Activated naive CD8-positive, alpha-beta T cell treated with anti-CD3 and anti-CD28 coated beads, Interleukin-2, amount 10 ng/mL, durations not matched to agents 7 days and 5 days (primary cell): Measurements from ENCODE around the gene INHBE. TPM values are rescaled to one million over a fixed set of nuclear protein-coding genes. Genes with fewer than 3 reads are reported as not detected.
"Not testable (repeated sequence)": the region's sequence is repeated elsewhere in the genome, so short reads cannot be mapped to it uniquely, and the experiment has no call there.

ENCODE experiments used
- ATAC-seq: fragments of 150-1000 bp; cut with Tn5 transposase; one replicate; pipeline ENCODE4 v1.10.0; 2021; ENCODE audit warnings: low read depth, moderate library complexity
- POLR2A ChIA-PET: fragments of 350-600 bp; sonication (Branson Sonifier 250); formaldehyde crosslinking; loops from one replicate; lab custom pipeline; 2021; ENCODE audit warnings: antibody characterized with exemption; lab: Charles Lee
- DNase-seq: peaks from one replicate; pipeline ENCODE4 v3.0.0; 2021
- H3K27ac Mint-ChIP-seq: one replicate; pipeline ENCODE4 v1.8.0; 2022; ENCODE audit warnings: mild to moderate bottlenecking, mixed read lengths
- H3K27me3 Mint-ChIP-seq: one replicate; pipeline ENCODE4 v1.8.0; 2022; ENCODE audit warnings: mild to moderate bottlenecking, moderate library complexity, mixed read lengths
- H3K36me3 Mint-ChIP-seq: one replicate; pipeline ENCODE4 v1.8.0; 2021; ENCODE audit warnings: mild to moderate bottlenecking, mixed read lengths
- H3K4me1 Mint-ChIP-seq: one replicate; pipeline ENCODE4 v1.8.0; 2021; ENCODE audit warnings: mixed read lengths
- H3K4me3 Mint-ChIP-seq: one replicate; pipeline ENCODE4 v1.8.0; 2022; ENCODE audit warnings: mild to moderate bottlenecking, moderate library complexity, mixed read lengths
- H3K9me3 Mint-ChIP-seq: one replicate; pipeline ENCODE4 v1.8.0; 2021; ENCODE audit warnings: mixed read lengths
- total RNA-seq, 2 experiments: library from RNA; stranded (reverse); gene quantifications; one replicate each; pipeline ENCODE4 v1.2.3, GENCODE V29; 2021

INHBE gene, protein sequence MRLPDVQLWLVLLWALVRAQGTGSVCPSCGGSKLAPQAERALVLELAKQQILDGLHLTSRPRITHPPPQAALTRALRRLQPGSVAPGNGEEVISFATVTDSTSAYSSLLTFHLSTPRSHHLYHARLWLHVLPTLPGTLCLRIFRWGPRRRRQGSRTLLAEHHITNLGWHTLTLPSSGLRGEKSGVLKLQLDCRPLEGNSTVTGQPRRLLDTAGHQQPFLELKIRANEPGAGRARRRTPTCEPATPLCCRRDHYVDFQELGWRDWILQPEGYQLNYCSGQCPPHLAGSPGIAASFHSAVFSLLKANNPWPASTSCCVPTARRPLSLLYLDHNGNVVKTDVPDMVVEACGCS
- total RNA-seq, result not detected

DNA sequence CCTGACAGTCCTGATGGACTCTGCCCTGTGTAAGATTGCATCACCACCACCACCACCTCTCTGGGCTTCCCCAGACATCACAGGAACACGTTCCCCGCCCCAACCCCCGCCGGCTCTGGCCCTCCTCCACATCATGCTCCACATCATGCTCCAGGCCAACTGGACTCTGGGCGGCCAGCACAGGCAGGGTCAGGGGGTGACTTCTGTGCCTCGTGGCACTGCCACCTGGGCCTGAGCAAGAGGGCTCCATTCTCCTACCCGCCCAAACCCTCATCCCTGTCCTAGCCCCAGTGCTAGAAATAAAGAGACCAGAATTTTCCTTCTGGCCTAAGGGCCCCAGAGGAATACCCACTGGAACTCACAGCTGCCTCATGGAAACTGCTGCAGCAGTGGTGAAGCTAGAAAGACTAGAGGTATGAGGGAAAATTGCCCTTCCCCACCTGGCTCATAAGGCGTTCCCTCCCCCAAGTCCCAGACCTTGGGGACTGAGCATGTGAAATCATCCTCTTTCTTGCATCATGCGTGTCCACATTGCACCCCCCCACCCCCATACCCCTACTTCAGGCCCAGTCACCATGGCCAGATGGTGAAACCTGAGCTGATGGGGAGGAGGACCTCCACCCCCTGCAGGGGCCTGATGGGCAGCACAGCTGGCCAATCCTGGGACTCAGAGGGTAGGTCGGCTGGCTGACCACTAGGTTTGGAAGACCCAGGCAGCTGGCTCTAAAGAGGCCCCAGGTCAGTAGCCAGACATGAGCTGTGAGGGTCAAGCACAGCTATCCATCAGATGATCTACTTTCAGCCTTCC lies at the start of gene INHBE:
INHBE (plus strand) TSS at position 742 of the 808 bp plus-strand sequence. CDS start 230 bp downstream, outside the sequence.
- DNase-seq (no peak), ATAC-seq (no peak)
- Mint-ChIP-seq H3K4me1 (peaks cover 19% of the 10 kb centered on the region), H3K27ac (peak within 1 kb of the TSS; percentile 76), H3K36me3 (no peaks in the 10 kb centered on the region), H3K4me3 (peak within 1 kb of the TSS; percentile 79), H3K9me3 (no peaks in the 10 kb centered on the region), H3K27me3 (peaks cover 1% of the 10 kb centered on the region)
- POLR2A ChIA-PET, result interaction anchor here (1.1 kb wide), 1 partner anchor 65 kb away, joined by 3 read pairs; the partner anchor contains the start of gene DDIT3

DNA sequence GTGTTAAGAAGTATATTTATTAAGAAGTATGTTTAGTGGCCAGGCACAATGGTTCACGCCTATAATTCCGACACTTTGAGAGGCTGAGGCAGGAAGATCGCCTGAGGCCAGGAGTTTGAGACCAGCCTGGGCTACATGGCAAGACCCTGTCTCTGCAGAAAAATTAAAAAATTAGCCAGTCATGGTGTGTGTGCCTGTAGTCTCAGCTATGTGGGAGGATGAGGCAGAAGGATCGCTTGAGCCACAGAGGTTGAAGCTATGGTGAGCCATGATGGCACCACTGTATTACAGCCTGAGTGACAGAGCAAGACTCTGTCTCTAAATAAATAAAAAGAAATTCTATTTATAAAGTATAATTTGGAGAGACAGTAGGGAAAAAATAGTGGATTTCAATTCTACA lies 44.6 kb upstream of the INHBE start:
- H3K9me3 Mint-ChIP-seq, result no peaks in the 10 kb centered on the region
- peaks cover 6% of the 10 kb centered on the region for H3K4me1 Mint-ChIP-seq
- no peak for DNase-seq
- H3K27me3 Mint-ChIP-seq, result no peaks in the 10 kb centered on the region
- no peak for ATAC-seq
- no peak overlapping the region for H3K27ac Mint-ChIP-seq
- POLR2A ChIA-PET, result interaction anchor here (0.9 kb wide), 1 partner anchor 20 kb away, joined by 3 read pairs; no protein-coding TSS in a partner anchor
- peaks cover 9% of the 10 kb centered on the region for H3K36me3 Mint-ChIP-seq
- H3K4me3 Mint-ChIP-seq, result no peak overlapping the region

DNA sequence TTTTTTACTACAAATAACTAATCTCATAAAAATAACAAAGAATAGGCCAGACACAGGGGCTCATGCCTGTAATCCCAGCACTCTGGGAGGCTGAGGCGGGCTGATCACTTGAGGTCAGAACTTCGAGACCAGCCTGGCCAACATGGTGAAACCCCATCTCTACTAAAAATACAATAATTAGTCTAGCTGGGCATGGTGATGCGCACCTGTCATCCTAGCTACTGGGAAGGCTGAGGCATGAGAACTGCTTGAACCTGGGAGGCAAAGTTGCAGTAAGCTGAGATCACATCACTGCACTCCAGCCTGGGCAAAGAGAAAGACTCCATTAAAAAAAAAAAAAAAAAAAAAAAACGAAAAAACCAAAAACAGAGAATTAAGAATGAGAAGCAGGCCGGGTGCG lies 40.9 kb upstream of the INHBE start:
- DNase-seq, POLR2A ChIA-PET: not testable (repeated sequence)

DNA sequence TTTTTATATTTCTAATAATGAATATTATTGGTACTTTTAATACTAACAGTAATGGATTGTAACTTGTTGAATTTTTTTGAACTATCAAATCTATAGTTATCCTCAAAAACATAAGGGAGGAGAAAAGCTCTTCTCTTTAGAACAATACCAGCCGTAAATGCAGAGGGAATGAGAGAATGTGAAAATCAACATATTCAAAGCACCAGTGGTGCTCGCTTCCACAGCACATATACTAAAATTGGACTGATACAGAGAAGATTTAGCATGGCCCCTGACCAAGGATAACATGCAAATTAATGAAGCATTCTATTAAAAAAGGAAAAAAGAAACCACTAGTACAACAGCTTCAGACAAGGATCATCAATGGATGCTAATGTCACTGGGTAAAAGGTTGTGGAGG lies 40.0 kb upstream of the INHBE start:
- no peak for DNase-seq
- H3K4me3 Mint-ChIP-seq, result no peak overlapping the region
- H3K4me1 Mint-ChIP-seq, result peaks cover 13% of the 10 kb centered on the region
- POLR2A ChIA-PET, result no interaction called here
- no peaks in the 10 kb centered on the region for H3K27me3 Mint-ChIP-seq
- H3K36me3 Mint-ChIP-seq, result peaks cover 16% of the 10 kb centered on the region
- no peak overlapping the region for H3K27ac Mint-ChIP-seq
- ATAC-seq, result no peak
- no peaks in the 10 kb centered on the region for H3K9me3 Mint-ChIP-seq

More for the DNA sequence above, 40.9 kb upstream of the INHBE start:
- H3K27me3 Mint-ChIP-seq, H3K9me3 Mint-ChIP-seq, H3K4me3 Mint-ChIP-seq, H3K27ac Mint-ChIP-seq, ATAC-seq: not testable (repeated sequence)
- Mint-ChIP-seq H3K4me1 (peaks cover 11% of the 10 kb centered on the region), H3K36me3 (peaks cover 11% of the 10 kb centered on the region)

DNA sequence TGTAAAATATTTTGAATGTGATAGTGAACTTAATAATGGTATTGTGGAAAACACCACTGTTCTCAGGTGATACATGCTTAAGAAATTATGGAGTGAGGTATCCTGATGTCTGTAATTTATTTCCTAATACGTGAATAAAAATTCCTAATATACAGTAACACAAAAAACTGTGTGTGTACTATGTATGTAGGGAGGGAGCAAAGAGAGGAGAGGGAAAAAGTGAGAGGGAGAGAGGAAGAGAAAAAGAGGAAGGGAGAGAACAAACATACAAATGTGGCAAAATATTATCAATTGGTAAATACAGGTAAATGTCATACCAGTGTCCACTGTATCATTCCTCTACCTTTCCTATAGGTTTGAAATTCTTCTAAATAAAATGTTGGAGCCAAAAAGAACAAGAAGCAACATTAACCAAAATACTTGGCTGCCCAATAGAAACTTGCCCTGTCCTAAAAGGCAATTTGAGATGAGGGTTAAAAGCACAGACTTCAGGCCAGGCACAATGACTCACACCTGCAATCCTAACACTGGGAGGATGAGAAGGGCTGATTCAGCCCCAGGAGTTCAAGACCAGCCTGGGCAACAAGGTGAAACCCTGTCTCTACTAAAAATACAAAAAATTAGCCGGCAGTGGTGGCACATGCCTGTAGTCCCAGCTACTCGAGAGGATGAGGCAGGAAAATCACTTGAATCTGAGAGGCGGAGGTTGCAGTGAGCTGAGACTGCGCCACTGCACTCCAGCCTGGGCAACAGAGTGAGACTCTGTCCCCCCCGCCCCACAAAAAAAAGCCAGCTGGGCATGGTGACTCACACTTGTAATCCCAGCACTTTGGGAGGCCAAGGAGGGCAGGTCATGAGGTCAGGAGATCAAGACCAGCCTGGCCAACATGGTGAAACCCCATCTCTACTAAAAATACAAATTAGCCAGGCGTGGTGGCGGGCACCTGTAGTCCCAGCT lies 38.8 kb upstream of the INHBE start:
- no peak for ATAC-seq
- Mint-ChIP-seq H3K9me3 (no peaks in the 10 kb centered on the region), H3K27ac (no peak overlapping the region), H3K4me1 (peaks cover 11% of the 10 kb centered on the region), H3K27me3 (no peaks in the 10 kb centered on the region), H3K36me3 (peaks cover 17% of the 10 kb centered on the region), H3K4me3 (no peak overlapping the region)
- POLR2A ChIA-PET, result no interaction called here
- no peak for DNase-seq

DNA sequence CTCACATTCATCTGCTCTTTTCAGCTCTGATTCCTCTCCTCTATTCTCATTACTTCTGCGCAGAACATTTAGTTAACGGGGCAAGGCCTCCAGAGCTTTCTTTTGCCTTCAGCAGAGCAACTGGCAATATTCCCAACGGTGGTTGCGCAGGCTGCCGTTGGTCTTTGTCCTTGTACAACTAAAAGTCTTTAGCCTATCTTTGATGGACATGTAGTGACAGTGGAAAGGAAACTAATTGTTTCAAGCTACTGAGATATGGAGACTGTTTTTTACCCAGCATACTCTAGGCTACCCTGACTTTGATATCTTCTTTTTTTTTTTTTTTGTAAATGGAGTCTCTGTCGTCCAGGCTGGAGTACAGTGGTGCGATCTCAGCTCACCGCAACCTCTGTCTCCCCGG lies 36.9 kb upstream of the INHBE start:
- Mint-ChIP-seq H3K4me3 (no peak overlapping the region), H3K9me3 (no peaks in the 10 kb centered on the region), H3K27me3 (no peaks in the 10 kb centered on the region), H3K36me3 (peaks cover 24% of the 10 kb centered on the region), H3K4me1 (peaks cover 11% of the 10 kb centered on the region), H3K27ac (no peak overlapping the region)
- no peak for DNase-seq
- no peak for ATAC-seq
- POLR2A ChIA-PET, result interaction anchor here (0.5 to 0.7 kb wide), 3 partner anchors 17 to 153 kb away, joined by 3 to 5 read pairs (median 3); partner anchors contain the start of gene INHBC

DNA sequence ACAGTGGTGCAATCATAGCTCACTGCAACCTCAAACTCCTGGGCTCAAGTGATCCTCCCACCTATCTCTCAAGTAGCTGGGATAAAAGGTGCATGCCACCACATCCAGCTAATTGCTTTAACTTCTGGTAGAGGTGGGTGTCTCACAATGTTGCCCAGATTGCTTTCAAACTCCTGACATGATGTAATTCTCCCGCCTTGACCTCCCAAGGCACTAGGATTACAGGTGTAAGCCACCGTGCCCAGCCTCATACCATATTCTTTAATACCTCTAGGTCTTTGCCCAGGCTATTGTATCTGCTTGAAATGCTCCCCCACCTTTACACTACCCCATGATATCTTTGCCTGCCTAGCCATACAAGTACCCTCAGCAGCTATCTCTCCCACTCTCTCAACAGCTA lies 35.6 kb upstream of the INHBE start:
- Mint-ChIP-seq H3K4me1 (peaks cover 11% of the 10 kb centered on the region), H3K27me3 (no peaks in the 10 kb centered on the region), H3K9me3 (no peaks in the 10 kb centered on the region), H3K4me3 (no peak overlapping the region), H3K36me3 (peaks cover 24% of the 10 kb centered on the region), H3K27ac (peak overlapping the region; percentile 5)
- ATAC-seq (no peak), DNase-seq (no peak)
- POLR2A ChIA-PET, result interaction anchor here (0.5 kb wide), 1 partner anchor 40 kb away, joined by 3 read pairs; no protein-coding TSS in a partner anchor

DNA sequence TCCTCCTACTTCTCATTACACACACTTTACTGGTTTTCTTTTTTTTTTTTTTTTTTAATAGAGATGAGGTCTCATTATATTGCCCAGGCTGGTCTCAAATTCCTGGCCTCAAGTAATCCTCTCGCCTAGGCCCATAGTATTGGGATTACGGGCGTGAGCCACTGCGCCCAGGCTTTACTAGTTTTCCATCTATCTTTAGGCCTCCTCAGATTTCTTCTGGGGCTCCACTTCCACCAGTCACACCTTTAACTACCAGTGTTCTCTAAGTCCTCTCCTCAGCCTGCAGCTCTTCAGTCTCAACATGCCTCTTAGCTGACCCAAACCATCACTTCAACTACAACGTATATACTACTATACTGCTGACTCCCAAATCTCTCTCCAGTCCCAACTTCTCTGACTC lies 34.6 kb upstream of the INHBE start:
- Mint-ChIP-seq H3K4me3 (no peak overlapping the region), H3K9me3 (no peaks in the 10 kb centered on the region), H3K27me3 (no peaks in the 10 kb centered on the region), H3K4me1 (peaks cover 9% of the 10 kb centered on the region), H3K36me3 (peaks cover 26% of the 10 kb centered on the region), H3K27ac (no peak overlapping the region)
- POLR2A ChIA-PET, result no interaction called here
- ATAC-seq (no peak), DNase-seq (no peak)

DNA sequence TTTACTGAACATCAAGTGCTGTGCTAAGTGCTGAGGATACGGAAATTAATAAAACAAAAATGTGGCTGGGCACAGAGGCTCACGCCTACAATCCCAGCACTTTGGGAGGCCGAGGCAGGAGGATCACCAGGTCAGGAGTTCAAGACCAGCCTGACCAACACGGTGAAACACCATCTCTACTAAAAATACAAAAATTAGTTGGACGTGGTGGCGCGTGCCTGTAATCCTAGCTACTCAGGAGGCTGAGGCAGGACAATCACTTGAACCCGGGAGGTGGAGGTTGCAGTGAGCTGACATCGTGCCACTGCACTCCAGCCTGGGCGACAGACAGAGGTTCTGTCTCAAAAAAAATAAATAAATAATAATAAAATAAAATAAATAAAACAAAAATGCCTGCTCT lies 28.2 kb upstream of the INHBE start:
- not testable (repeated sequence) for H3K27ac Mint-ChIP-seq, H3K4me3 Mint-ChIP-seq, DNase-seq, ATAC-seq, H3K9me3 Mint-ChIP-seq, H3K27me3 Mint-ChIP-seq
- peaks cover 20% of the 10 kb centered on the region for H3K36me3 Mint-ChIP-seq
- peaks cover 19% of the 10 kb centered on the region for H3K4me1 Mint-ChIP-seq
- POLR2A ChIA-PET, result interaction anchor here (1.4 kb wide), 1 partner anchor 31 kb away, joined by 3 read pairs; no protein-coding TSS in a partner anchor

DNA sequence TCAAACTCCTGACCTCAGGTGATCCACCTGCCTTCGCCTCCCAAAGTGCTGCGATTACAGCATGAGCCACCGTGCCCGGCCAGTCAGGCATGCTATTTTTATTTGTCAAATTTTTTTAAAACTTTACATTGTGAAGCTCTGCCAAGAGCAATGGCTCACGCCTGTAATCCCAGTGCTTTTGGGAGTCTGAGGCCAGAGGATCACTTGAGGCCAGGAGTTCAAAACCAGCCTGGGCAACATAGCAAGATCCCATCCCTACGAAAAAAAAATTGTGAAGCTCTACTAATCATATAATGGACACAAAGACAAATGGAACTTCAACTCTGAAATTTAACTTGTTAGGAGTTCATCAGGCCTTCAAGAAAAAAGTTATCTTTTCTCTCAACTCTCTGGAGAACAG lies 26.1 kb upstream of the INHBE start:
- DNase-seq (no peak), ATAC-seq (no peak)
- POLR2A ChIA-PET, result no interaction called here
- peak overlapping the region; percentile 100 for H3K4me3 Mint-ChIP-seq
- H3K4me1 Mint-ChIP-seq, result peaks cover 21% of the 10 kb centered on the region
- no peaks in the 10 kb centered on the region for H3K9me3 Mint-ChIP-seq
- H3K27ac Mint-ChIP-seq, result peak overlapping the region; percentile 76
- H3K36me3 Mint-ChIP-seq, result peaks cover 11% of the 10 kb centered on the region
- H3K27me3 Mint-ChIP-seq, result no peaks in the 10 kb centered on the region

DNA sequence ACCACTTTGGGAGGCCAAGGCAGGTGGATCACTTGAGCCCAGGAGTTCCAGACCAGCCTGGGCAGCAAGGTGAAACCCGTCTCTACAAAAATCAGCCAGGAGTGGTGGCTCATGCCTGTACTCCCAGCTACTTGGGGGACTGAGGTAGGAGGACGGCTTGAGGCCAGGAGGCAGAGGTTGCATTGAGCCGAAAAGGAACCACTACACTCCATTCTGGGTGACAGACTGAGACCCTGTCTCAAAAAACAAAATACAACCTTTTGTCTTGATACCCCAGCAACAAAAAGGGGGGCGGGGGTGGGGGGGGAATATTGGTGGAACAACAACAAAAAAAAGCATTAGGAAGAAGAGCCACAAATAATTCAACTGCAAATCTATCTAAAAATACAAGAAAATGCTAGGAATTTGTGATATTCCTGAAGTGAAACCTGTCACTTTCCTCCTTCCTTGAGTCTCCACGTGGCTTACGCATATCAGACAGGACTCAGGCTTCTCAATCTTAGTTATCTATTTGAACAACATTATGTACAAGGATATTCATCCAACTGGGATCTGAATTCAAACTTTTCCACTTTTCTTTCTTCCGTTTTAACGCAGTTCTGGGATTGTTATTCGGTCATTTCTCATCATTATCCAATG lies 25.5 kb upstream of the INHBE start:
- H3K36me3 Mint-ChIP-seq, result peaks cover 9% of the 10 kb centered on the region
- H3K4me1 Mint-ChIP-seq, result peaks cover 21% of the 10 kb centered on the region
- ATAC-seq, result no peak
- H3K9me3 Mint-ChIP-seq, result no peaks in the 10 kb centered on the region
- POLR2A ChIA-PET, result interaction anchor here (0.7 to 1.3 kb wide), 4 partner anchors 19 to 319 kb away, joined by 3 to 5 read pairs (median 3); no protein-coding TSS in a partner anchor
- no peaks in the 10 kb centered on the region for H3K27me3 Mint-ChIP-seq
- no peak for DNase-seq
- peak overlapping the region; percentile 99 for H3K27ac Mint-ChIP-seq
- peak overlapping the region; percentile 100 for H3K4me3 Mint-ChIP-seq
